ENCODE data around the gene TLCD2.
A peak's percentile ranks its signal among the peaks of the same experiment; 100 is the strongest.

The TLCD2 gene

DNA sequence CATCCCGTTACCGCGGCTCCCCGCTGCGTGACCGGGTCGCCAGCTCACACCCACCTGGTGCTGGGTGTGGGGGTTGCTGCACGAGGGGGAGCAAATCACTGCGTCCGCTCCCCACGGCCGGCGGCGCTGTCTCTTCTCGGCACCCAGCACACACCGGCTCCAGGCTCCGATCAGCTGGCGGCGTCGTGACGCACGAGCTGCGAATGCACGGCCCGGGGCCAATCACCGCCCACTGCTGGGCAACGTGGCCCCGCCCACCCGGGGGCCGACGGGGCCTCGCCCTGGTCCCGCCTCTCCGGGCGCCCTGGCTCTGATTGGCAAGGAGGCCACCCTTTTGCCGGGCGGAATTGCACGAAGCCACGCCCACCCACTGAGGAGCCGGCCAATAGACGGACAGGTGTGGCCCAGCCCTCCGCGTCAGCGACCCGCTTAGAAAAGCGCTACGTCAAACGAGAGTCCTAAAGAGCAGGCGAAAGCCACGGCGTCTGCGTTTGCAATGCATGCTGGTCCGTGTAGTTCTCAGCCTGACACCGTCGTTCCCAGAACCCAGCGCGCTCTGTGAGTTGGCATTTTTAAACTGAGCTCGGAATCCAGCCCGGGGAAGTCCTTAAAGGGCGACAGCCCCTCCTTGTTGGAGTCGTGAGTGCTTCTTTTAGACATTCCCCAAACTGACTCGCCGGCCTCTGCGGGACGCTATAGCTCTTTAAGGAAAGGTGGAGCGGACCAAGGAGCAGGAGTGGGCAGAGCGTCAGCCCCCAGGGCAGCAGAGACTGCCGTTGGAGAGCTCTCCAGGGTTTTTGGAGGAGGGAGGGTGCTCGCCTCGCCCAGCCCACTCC is 6.1 kb upstream of the TLCD2 start:
- Mint-ChIP-seq H3K27ac (peak overlapping the region; percentile 97 to 100 (median 100)), H3K4me1 (peaks cover 49% of the 10 kb centered on the region), H3K9me3 (no peaks in the 10 kb centered on the region), H3K4me3 (peak overlapping the region; percentile 88 to 98 (median 94)), H3K36me3 (ENCODE audit: low read depth) (peaks cover 8% of the 10 kb centered on the region), H3K27me3 (ENCODE audit: low read depth) (no peaks in the 10 kb centered on the region)
- no peak for TF ChIP-seq CTCF (IDR thresholded peaks at IDR 0.05; ENCODE audit: unreplicated experiment in 3 of 3)

DNA sequence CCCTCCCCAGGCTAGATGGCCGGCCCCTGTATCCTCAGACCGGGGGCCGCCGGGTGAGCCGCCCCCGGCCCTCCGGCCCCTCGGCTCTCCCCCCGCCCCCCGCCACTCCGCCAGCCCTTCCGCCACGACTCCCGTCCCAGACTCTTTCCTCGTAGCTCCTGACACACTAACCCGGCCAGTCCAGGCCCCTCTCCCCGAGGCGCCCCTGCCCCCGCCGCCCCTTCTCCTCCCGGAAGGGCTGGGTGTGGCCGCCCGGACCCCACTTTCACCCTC is 5.6 kb upstream of the TLCD2 start:
- TF ChIP-seq CTCF (IDR thresholded peaks at IDR 0.05; ENCODE audit: unreplicated experiment in 3 of 3), result no peak
- Mint-ChIP-seq H3K27me3 (ENCODE audit: low read depth) (no peaks in the 10 kb centered on the region), H3K27ac (peak overlapping the region in 2 of 3 experiments; percentile 100), H3K4me1 (peaks cover 52% of the 10 kb centered on the region), H3K36me3 (ENCODE audit: low read depth) (peaks cover 8% of the 10 kb centered on the region), H3K9me3 (no peaks in the 10 kb centered on the region), H3K4me3 (peak overlapping the region; percentile 88 to 98 (median 94))

DNA sequence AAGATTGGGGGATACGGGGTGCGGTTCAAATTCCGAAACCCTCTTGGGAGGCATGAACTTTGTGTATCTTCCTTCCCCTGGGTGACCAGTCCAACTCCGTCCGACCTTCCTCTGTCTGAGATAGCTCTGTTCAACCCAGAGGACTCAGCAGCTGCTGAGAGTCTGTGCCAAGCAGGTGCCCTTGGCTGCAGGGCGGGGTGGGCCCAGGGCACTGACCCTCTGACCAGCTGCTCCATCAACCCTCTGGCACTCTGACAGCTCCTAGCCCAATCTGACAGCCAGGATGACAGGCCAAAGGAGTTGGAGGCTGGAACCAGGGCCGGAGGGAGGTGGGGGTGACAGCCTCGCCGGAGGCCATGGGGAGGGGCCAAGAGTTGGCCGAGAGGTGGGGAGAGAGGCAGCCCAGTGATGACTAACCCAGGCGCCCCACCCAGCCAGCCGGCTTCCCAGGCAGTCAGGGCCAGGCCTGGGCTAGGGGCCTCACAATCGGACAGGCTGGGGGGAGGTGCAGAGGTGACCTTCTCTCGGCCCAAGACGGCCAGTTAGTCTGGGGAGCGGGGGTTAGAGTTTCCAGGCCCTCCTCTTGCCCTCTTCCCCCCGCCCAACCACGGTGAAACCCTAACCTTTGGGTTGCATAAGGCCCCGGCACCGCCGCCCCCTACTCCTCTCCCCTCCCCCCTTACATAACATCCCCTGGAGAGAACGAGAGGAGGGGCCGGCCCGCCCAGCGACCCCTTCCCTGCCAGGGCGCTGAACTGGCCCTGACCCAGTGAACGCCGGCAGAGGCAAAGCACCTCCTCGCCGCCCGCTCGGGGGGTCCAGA is 5.0 kb upstream of the TLCD2 start:
- Mint-ChIP-seq H3K36me3 (ENCODE audit: low read depth) (peaks cover 8% of the 10 kb centered on the region), H3K4me1 (peaks cover 51% of the 10 kb centered on the region), H3K9me3 (no peaks in the 10 kb centered on the region), H3K27ac (peak overlapping the region; percentile 94 to 95 (median 95)), H3K4me3 (peak overlapping the region; percentile 90 to 98 (median 94)), H3K27me3 (ENCODE audit: low read depth) (no peaks in the 10 kb centered on the region)
- no peak for TF ChIP-seq CTCF (IDR thresholded peaks at IDR 0.05; ENCODE audit: unreplicated experiment in 3 of 3)

DNA sequence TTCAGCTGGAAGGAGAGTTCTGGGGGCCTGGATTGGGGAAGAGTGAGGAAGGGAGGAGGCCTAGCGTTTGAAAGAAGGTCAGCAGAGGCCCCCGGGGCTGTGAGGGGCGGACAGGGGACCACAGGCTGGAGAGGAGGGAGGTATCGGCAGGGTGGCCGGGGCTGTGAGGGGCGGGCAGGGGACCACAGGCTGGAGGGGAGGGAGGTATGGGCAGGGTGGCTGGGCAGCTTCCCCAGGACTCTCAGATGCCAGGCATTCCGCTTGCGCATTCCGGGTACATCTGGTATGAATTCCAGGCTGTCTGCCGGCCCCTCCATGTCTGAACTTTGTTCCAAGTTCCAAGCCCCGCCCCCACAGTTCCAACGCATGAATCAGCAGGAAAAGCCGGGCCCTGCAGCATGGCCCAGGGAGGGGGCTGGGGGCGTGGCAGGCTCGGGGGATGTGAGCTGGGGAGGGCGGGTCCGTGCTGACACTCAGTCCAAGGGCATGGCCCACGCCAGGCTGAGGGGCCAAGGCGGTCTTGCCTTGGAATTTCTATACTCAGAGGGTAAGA is 4.3 kb upstream of the TLCD2 start:
- Mint-ChIP-seq H3K36me3 (ENCODE audit: low read depth) (peaks cover 8% of the 10 kb centered on the region), H3K4me3 (peak overlapping the region; percentile 90 to 98 (median 94)), H3K27ac (peak overlapping the region; percentile 94 to 95 (median 95))

GRCh38 chr17:1713878-1714426 is 3.8 kb upstream of the TLCD2 start:
- Mint-ChIP-seq H3K4me3 (peak overlapping the region; percentile 90 to 98 (median 94)), H3K27ac (peak overlapping the region; percentile 94 to 95 (median 95)), H3K4me1 (peaks cover 48% of the 10 kb centered on the region), H3K27me3 (ENCODE audit: low read depth) (no peaks in the 10 kb centered on the region), H3K9me3 (no peaks in the 10 kb centered on the region), H3K36me3 (ENCODE audit: low read depth) (peaks cover 8% of the 10 kb centered on the region)
- TF ChIP-seq CTCF (IDR thresholded peaks at IDR 0.05; ENCODE audit: unreplicated experiment in 3 of 3), result peak; percentile 56 to 64 (median 60)

More for the DNA sequence above, 4.3 kb upstream of the TLCD2 start:
- H3K27me3 Mint-ChIP-seq (ENCODE audit: low read depth), result no peaks in the 10 kb centered on the region
- H3K4me1 Mint-ChIP-seq, result peaks cover 48% of the 10 kb centered on the region
- no peak for TF ChIP-seq CTCF (IDR thresholded peaks at IDR 0.05; ENCODE audit: unreplicated experiment in 3 of 3)
- no peaks in the 10 kb centered on the region for H3K9me3 Mint-ChIP-seq

Measured in nephron (organoid).